Right renal cortex interstitium (tissue), 3 donors: ENCODE measurements around the gene KRTAP9-9. TPM values are rescaled to one million over a fixed set of nuclear protein-coding genes. Genes with fewer than 3 reads are reported as not detected.
"Not testable (repeated sequence)": the region's sequence is repeated elsewhere in the genome, so short reads cannot be mapped to it uniquely, and the experiment has no call there.

Experiments used
- DNase-seq, 3 donors: peaks; one replicate each; pipeline ENCODE4 v3.0.0-alpha.2; 2013; ENCODE audit warnings: low read depth in 3 of 3, low spot score in 2 of 3
- polyA plus RNA-seq, 3 donors: library from polyadenylated mRNA; unstranded; fragments of 120-200 nt; gene quantifications; one replicate each; pipeline ENCODE4 v1.2.1, GENCODE V29; 2013; ENCODE audit not compliant: insufficient read length in 3 of 3

KRTAP9-9 gene
- polyA plus RNA-seq = not detected

- DNase-seq = not testable (repeated sequence)
Measured at GRCh38 chr17:41255381-41256290, at the start of gene KRTAP9-9. Gene KRTAP9-9, plus strand, starts transcription at chr17:41255384.

- DNase-seq = no peak
Measured at GRCh38 chr17:41211845-41212466, 43.2 kb upstream of the KRTAP9-9 start.

GRCh38 chr17:41212524-41213169 lies 42.5 kb upstream of the KRTAP9-9 start:
- no peak for DNase-seq

- DNase-seq = no peak
Measured at GRCh38 chr17:41215681-41216080, 39.5 kb upstream of the KRTAP9-9 start.

- DNase-seq = no peak
Measured at GRCh38 chr17:41223821-41224220, 31.4 kb upstream of the KRTAP9-9 start.

- no peak for DNase-seq
Measured at GRCh38 chr17:41226051-41226450, 29.1 kb upstream of the KRTAP9-9 start.

GRCh38 chr17:41226598-41227095 lies 28.5 kb upstream of the KRTAP9-9 start, which contains the start of gene KRTAP9-2:
Gene KRTAP9-2, plus strand, starts transcription at chr17:41226648. Its CDS starts 7 bp downstream, at chr17:41226655.
- not testable (repeated sequence) for DNase-seq

GRCh38 chr17:41230094-41230493 lies 25.1 kb upstream of the KRTAP9-9 start:
- no peak for DNase-seq

GRCh38 chr17:41231731-41232130 lies 23.5 kb upstream of the KRTAP9-9 start:
- DNase-seq = no peak

GRCh38 chr17:41232399-41233105 lies 22.6 kb upstream of the KRTAP9-9 start, which contains the start of gene KRTAP9-3:
Gene KRTAP9-3, plus strand, starts transcription at chr17:41232449. Its CDS starts 53 bp downstream, at chr17:41232502.
- DNase-seq = not testable (repeated sequence)

GRCh38 chr17:41237116-41237515 lies 18.1 kb upstream of the KRTAP9-9 start:
- DNase-seq = not testable (repeated sequence)

GRCh38 chr17:41237949-41238437 lies 17.2 kb upstream of the KRTAP9-9 start, which contains the start of gene KRTAP9-8:
Gene KRTAP9-8, plus strand, starts transcription at chr17:41237999. Its CDS starts 53 bp downstream, at chr17:41238052.
- not testable (repeated sequence) for DNase-seq

GRCh38 chr17:41246995-41247787 lies 8.0 kb upstream of the KRTAP9-9 start:
- DNase-seq = not testable (repeated sequence)

- not testable (repeated sequence) for DNase-seq
Measured at GRCh38 chr17:41249637-41250240, 5.4 kb upstream of the KRTAP9-9 start, which contains the start of gene KRTAP9-4. Gene KRTAP9-4, plus strand, starts transcription at chr17:41249687. Its CDS starts 34 bp downstream, at chr17:41249721.

- DNase-seq = no peak
Measured at GRCh38 chr17:41251261-41251660, 3.9 kb upstream of the KRTAP9-9 start.

- DNase-seq = no peak
Measured at GRCh38 chr17:41254861-41255260, 323 bp upstream of the KRTAP9-9 start.

- DNase-seq = no peak
Measured at GRCh38 chr17:41256291-41256685, 1.1 kb downstream of the KRTAP9-9 start.

- no peak for DNase-seq
Measured at GRCh38 chr17:41258406-41258805, 3.2 kb downstream of the KRTAP9-9 start.

- DNase-seq = no peak
Measured at GRCh38 chr17:41263212-41263611, 8.0 kb downstream of the KRTAP9-9 start.
